ENCODE data around the gene ASGR2.
"Not testable (repeated sequence)": the region's sequence is repeated elsewhere in the genome, so short reads cannot be mapped to it uniquely, and the experiment has no call there.

Gene ASGR2

DNA sequence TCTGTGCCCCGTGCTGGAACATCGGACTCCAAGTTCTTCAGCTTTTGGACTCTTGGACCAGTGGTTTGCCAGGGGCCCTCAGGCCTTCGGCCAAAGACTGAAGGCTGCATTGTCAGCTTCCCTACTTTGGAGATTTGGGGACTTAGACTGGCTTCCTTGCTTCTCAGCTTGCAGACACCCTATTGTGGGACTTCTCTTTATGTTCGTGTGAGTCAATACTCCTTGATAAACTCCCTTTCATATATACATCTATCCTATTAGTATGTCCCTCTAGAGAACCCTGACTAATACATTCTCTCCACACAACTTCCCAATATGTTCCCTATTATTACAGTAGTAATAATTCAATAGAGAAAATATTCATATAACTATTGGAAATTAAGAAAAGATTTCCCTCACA, 9.2 kb upstream of the ASGR2 start:
- no peak for DNase-seq

- DNase-seq: no peak
Observed at GRCh38 chr17:7122381-7122780, 7.8 kb upstream of the ASGR2 start.

DNA sequence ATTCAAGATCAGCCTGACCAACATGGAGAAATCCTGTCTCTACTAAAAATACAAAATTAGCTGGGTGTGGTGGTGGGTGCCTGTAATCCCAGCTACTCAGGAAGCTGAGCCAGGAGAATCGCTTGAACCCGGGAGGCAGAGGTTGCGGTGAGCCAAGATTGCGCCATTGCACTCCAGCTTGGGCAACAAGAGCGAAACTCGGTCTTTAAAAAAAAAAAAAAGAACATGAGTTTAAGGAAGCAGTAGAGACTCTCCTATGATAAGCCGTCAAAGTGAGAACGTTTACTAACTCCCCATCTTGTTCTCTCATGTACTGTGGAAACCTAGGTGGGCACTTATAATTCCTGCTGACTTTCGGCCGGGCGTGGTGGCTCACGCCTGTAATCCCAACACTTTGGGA, 6.0 kb upstream of the ASGR2 start:
- DNase-seq: not testable (repeated sequence)

- DNase-seq: no peak
Observed at GRCh38 chr17:7120123-7120522, 5.5 kb upstream of the ASGR2 start.

GRCh38 chr17:7119314-7119713, 4.7 kb upstream of the ASGR2 start:
- no peak for DNase-seq

DNA sequence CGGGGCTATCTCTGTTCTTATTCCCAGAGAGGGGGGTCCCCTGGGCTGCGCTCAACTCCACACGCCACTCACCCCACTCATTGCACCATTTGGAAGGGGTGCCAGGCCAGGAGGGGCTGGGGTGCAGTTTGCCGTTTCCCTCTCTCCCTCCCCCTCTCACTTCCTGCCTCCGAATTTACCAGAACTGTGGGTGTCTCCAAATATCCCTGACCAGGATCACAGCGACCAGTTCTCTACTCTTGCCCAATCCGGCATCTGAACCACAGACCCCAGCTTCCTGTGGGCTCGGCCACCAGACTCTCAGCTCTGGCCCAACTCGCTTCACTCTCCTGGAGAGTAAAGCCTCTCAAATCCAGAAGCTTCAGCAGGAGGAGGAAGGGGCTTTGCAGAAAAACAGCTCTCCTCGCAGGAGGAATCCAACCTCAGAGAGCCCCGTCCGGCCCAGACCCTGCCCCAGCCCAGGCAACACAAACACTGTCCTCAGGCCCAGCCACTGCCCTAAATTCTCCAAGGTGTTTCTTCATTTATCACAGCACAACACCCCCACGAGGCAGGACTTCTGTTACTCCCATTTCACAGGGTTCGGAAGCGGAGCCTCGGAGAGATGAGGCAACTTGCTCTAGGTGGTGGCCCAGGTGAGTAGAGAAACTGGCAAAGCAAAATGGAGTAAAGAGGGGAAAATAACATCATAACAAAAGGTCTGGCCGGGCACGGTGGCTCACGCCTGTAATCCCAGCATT, 423 bp upstream of the ASGR2 start:
- no peak for DNase-seq

GRCh38 chr17:7113273-7114071, 1.1 kb downstream of the ASGR2 start:
- DNase-seq: no peak

DNA sequence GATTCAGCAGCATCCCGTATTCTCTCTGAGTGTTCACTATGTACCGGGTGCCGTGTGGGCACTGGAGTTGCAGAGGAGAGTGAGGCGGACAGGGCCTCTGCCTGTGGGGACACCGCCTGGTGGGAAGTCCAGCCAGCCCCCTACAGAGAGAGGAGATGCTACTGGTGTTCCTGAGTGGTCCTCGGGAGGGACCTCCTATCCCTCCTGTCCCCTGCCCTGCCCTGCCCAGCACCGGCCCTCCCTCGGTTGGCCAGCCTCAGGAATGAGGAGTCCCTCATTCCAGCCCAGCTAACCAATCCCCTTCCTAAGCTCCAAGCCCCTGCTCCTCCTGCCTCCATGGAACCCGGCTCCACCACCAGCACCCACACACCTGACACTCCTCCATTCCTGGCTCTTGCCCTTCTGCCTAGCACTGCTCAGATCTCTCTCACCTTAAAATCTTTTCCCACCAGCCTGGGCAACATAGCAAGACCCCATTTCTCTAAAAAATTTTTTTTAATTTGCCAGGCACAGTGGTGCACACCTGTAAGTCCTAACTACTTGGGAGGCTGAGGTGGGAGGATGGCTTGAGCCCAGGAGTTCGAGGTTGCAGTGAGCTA, 2.0 kb downstream of the ASGR2 start:
- DNase-seq: no peak

- DNase-seq: no peak
Observed at GRCh38 chr17:7111784-7112509, 2.7 kb downstream of the ASGR2 start.

GRCh38 chr17:7110617-7111306, 3.9 kb downstream of the ASGR2 start:
- no peak for DNase-seq

DNA sequence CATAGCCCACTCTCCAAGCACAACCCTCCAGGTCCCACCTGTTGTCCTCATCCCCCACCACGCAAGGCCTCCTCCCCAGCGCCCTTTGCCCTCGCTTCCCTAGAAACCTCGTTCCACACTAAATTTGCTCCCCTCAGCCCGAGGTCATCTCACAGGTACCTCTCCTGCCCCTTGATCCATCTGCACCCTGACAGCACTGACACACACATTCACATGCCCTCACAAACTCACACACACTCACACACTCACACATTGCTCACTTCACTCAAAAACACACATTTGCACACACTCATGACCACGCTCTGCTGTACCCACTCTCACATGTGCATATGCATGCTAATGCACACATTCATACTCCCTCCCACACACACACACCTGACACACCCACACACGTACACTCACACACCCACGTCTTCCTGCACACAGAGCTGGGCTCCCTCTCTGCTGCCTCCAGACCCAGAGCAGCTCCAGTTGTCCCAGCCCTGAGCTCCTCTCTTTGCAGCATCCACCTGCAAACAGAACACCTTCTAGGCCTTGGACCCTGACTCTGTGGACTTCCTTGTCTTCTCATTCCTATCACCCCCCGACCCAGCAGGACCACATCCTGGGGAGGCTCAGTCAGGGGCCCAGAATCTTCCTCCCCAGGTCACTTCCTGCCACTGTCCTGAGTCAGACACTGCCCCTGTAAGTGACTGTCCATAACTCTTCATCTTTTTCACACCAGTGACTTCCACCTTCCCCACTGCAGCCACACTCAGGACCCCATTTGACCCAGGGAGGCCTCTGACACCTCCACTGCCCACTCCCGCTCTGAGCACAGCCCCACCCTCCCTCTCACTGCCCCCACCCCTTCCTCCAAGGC, 4.9 kb downstream of the ASGR2 start:
- DNase-seq: no peak

- no peak for DNase-seq
Observed at GRCh38 chr17:7108981-7109380, 5.6 kb downstream of the ASGR2 start.

- DNase-seq: no peak
Observed at GRCh38 chr17:7108560-7108925, 6.1 kb downstream of the ASGR2 start.

DNA sequence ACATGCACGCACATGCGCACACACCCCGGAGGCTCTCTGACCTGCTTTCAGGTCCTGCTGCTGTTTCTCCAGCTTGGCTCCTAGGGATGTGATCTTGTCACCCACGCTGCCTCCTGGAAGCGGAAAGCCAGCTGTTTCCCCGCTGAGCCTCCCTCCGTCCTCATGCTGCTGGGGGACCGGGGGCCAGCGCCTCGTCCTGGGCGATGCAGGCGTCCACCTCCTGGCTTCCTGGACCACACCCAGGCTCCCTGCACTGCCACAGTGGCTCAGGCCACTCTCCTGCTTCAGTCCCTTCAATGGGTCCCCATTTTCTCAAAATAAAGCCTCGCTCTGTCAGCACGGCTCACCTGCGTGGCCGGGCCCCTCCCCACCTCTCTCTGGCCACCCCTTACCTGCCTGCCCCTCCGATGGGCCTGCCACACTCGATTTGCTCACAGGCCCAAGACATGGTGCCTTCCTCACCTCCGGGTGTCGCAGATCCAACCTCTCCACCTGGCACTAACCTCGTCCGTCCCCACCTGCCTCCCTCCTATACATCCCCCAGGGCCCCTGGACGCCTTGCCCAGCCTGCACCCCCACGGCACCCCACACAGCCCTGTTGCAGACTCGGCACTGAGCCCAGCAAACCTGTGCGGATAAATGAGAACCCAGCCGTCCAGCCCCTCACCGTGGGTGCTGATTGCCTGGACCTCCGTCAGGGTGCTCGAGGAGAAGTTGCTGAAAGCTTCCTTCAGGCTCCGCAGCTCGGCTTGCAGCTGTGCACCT, 6.6 kb downstream of the ASGR2 start:
- no peak for DNase-seq

GRCh38 chr17:7107012-7107754, 7.4 kb downstream of the ASGR2 start:
- DNase-seq: peak; percentile 73 to 79

DNA sequence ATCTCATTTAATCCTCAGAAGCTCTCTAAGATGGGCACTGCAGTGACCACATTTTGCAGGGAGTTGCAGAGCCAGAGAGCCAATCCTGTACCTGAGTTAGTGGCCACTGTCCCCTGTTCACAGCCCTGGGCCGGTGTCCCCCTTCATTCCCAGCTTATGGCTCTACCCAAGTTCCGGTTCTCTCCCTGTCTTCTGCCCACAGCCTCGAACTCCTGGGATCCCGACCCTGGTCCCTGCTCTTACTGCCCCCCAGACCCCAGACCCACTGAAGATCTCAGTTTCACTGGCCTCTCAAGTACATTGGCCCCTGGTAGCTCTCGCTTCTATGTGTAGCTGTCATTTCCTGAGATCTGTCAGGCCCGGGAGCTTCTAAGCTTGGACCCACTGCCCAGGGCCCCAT, 12.2 kb downstream of the ASGR2 start:
- DNase-seq: no peak

DNA sequence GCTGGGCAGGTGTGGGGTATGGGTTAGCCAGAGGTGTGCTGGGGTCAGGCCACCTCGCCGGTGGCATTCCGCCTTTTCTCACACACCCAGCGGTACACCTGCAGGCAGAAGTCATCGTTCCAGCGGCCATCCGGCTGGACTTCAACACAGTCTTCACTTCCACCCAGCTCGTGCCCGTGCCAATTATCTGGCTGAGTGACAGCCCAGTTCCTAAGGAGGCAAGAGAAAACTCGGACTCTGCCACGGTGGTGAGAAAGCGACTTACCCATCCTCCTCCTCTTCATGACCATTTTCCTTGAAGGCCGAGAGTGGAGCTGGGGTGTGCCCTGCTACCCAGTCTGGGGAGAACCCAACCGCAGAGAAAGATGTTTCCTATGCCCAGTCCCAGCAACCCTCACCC, 13.1 kb downstream of the ASGR2 start:
- DNase-seq: no peak

DNA sequence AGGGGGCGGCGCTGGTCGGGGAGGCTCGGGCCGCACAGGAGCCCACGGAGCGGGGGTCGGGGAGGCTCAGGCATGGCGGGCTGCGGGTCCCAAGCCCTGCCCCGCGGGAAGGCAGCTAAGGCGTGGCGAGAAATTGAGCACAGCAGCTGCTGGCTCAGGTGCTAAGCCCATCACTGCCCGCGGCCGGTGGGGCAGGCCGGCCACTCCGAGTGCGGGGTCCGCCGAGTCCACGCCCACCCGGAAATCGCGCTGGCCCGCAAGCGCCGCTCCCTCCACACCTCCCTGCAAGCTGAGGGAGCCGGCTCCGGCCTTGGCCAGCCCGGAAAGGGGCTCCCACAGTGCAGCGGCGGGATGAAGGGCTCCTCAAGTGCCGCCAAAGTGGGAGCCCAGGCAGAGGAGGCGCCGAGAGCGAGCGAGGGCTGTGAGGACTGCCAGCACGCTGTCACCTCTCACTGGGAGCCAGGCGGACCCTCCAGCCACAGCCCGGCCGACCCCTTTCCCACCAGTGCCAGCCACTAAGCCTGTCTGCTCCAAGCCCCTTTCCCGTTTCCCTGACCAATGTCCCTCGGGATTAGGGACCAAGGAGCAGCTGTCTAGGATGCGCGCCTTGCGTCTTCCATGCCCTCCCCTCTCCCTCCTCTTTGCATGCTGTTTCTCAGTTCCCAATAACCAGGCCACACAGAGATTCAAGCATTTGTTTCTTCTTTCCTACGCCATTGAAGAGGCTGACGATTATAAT, 13.8 kb downstream of the ASGR2 start:
- not testable (repeated sequence) for DNase-seq

DNA sequence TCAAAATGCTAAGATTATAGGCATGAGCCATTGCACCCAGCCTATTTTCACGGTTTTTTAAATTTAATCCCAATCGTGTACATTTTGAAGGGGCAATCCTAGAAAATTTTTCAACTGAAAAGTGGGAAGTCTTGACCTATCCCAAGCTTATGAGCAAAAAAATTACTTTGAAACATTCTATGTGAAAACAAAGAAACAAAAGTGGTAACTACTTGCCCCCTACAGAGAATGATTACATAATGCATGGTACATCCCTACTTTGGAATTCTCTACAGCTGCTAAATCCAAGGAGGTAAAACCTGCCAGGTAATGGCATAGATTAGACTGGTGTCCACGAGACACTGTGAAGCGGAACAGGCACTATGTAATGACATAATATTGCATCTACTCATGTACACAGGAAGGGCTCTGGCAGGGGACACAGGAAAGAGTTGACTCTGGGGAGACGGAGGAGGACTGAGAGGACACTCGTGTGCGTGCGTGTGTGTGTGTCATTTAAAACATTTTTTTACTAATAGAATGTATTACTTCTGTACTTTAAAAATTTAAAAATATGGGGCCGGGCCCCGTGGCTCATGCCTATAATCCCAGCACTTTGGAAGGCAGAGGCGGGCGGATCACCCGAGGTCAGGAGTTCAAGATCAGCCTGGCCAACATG, 15.7 kb downstream of the ASGR2 start:
- no peak for DNase-seq
